K562 (cell line): Measurements from ENCODE around the gene KRTAP15-1. TPM values are rescaled to one million over a fixed set of nuclear protein-coding genes. Genes with fewer than 3 reads are reported as not detected.

Experiments used
- ATAC-seq: fragments of 200-7000 bp; cut with Tn5 transposase; 3 replicates; pipeline ENCODE4 v1.9.1; 2020; ENCODE audit warnings: moderate library complexity
- BruUV-seq: library from RNA; stranded (reverse); fragments of 400-500 nt; replicated peaks from 2 replicates; lab custom pipeline; 2021; lab: Mats Ljungman, UMichigan
- CTCF ChIA-PET: fragments of 300-600 bp; formaldehyde crosslinking; extraction: SDS; loops from one replicate; lab custom pipeline; 2021; ENCODE audit warnings: low intra/inter-chr PET ratio; lab: Yijun Ruan, JAX
- POLR2A ChIA-PET: fragments of 300-600, 350-650 bp; sonication (Branson Sonifier 250); formaldehyde crosslinking; extraction: SDS; loops from one replicate; lab custom pipeline; 2021; ENCODE audit warnings: antibody characterized with exemption, inconsistent platforms; lab: Yijun Ruan, JAX
- DNase-seq, 4 experiments: peaks; one replicate each; pipeline versions ENCODE4 v3.0.0 to v3.0.0-alpha.2; 2011 to 2018; ENCODE audit warnings: low spot score in 3 of 4, mixed read lengths in 3 of 4; ENCODE audit errors: extremely low read depth in 1 of 4
- FAIRE-seq: peaks from 2 replicates; lab custom pipeline; 2011; peaks lifted over from hg19 to GRCh38; lab: Jason Lieb, UNC
- H2AFZ ChIP-seq: 2 replicates; pipeline ENCODE4 v1.6.0; 2011; ENCODE audit warnings: low read depth, low read length, control low read depth, inconsistent platforms
- H3K27ac ChIP-seq: fragments of 200-600 bp; 3 replicates; pipeline ENCODE4 v1.8.0; 2011; ENCODE audit warnings: low read depth, mild to moderate bottlenecking, control low read depth, inconsistent platforms, low read length, moderate library complexity, mixed read lengths; ENCODE audit errors: extremely low read depth
- H3K27me3 ChIP-seq, 2 experiments: fragments of 300-600 bp in 1 of 2; 2 replicates in 1 of 2; 3 replicates in 1 of 2; pipeline versions ENCODE4 v1.6.0 to v1.8.0; 2011; ENCODE audit warnings: inconsistent platforms in 2 of 2, low read length in 2 of 2, mild to moderate bottlenecking in 1 of 2, mixed read lengths in 1 of 2, moderate library complexity in 1 of 2; ENCODE audit not compliant: control insufficient read depth in 2 of 2, insufficient read depth in 2 of 2
- H3K36me3 ChIP-seq: fragments of 300-600 bp; 3 replicates; pipeline ENCODE4 v1.8.0; 2011; ENCODE audit warnings: mild to moderate bottlenecking, low read length, inconsistent platforms; ENCODE audit not compliant: control insufficient read depth, insufficient read depth
- H3K4me1 ChIP-seq, 2 experiments: fragments of 200-600 bp in 1 of 2; replicated peaks in 1 of 2; 2 replicates in 1 of 2; 3 replicates in 1 of 2; pipeline versions ENCODE4 v1.5.1 to v1.8.0; 2011; ENCODE audit warnings: inconsistent platforms in 2 of 2, low read length in 2 of 2, mild to moderate bottlenecking in 1 of 2, mixed read lengths in 1 of 2, moderate library complexity in 1 of 2; ENCODE audit not compliant: control insufficient read depth in 2 of 2, insufficient read depth in 2 of 2
- H3K4me2 ChIP-seq: 2 replicates; pipeline ENCODE4 v1.6.1; 2011; ENCODE audit warnings: low read length, control low read depth, inconsistent platforms, mixed read lengths; ENCODE audit not compliant: insufficient read depth
- H3K4me3 ChIP-seq: fragments of 200-600 bp; sonication (generic), shearing (Covaris generic); 2 replicates; pipeline ENCODE4 v1.5.1; 2016; ENCODE audit warnings: control low read depth, inconsistent platforms
- H3K79me2 ChIP-seq: fragments of 200-600 bp; 3 replicates; pipeline ENCODE4 v1.8.0; 2011; ENCODE audit warnings: low read length, inconsistent platforms; ENCODE audit not compliant: control insufficient read depth, insufficient read depth
- H3K9ac ChIP-seq, 2 experiments: 2 replicates each; pipeline versions ENCODE4 v1.6.0 to v1.6.1; 2011; ENCODE audit warnings: low read depth in 2 of 2, low read length in 2 of 2, control low read depth in 1 of 2, inconsistent platforms in 1 of 2, mild to moderate bottlenecking in 1 of 2, mixed read lengths in 1 of 2; ENCODE audit not compliant: insufficient read depth in 1 of 2
- H3K9me1 ChIP-seq: one replicate; pipeline ENCODE4 v1.6.0; 2011; ENCODE audit warnings: inconsistent platforms, mild to moderate bottlenecking, low read length, moderate library complexity; ENCODE audit not compliant: control insufficient read depth, insufficient read depth
- H3K9me3 ChIP-seq: replicated peaks from 2 replicates; pipeline ENCODE4 v1.5.1; 2011; ENCODE audit warnings: low read depth, low read length, inconsistent platforms; ENCODE audit not compliant: control insufficient read depth, insufficient read depth
- H4K20me1 ChIP-seq: replicated peaks from 2 replicates; pipeline ENCODE4 v1.6.1; 2011; ENCODE audit warnings: low read length, inconsistent platforms, mixed read lengths; ENCODE audit not compliant: control insufficient read depth, insufficient read depth
- EP300 ChIP-seq: IDR thresholded peaks from 2 replicates; pipeline ENCODE4 v1.6.1; 2012; ENCODE audit warnings: low read length, improper control_type of control experiment
- GABPB2 ChIP-seq: fragments of 250-450 bp; sonication (Bioruptor Pico); conservative IDR thresholded peaks from 2 replicates; pipeline ENCODE4 v1.5.1; 2021; ENCODE audit warnings: mild to moderate bottlenecking
- JUN ChIP-seq, 2 experiments: sonication (generic) in 1 of 2; formaldehyde crosslinking in 1 of 2; IDR thresholded peaks; 2 replicates each; pipeline versions ENCODE4 v1.6.1 to v1.8.0; 2012 to 2022; ENCODE audit warnings: borderline replicate concordance in 2 of 2, mild to moderate bottlenecking in 2 of 2, improper control_type of control experiment in 1 of 2, low read depth in 1 of 2, low read length in 1 of 2, missing genetic modification reagents in 1 of 2
- MLX ChIP-seq, 2 experiments: fragments of 450-650 bp in 1 of 2; sonication (generic) in 1 of 2; formaldehyde crosslinking; conservative IDR thresholded peaks; 2 replicates each; pipeline versions ENCODE4 v1.4.0 to v1.8.1; 2020 to 2022; ENCODE audit warnings: mild to moderate bottlenecking in 1 of 2, missing genetic modification reagents in 1 of 2
- MTF1 ChIP-seq: fragments of 250-450 bp; sonication (Bioruptor Pico); IDR thresholded peaks from 2 replicates; pipeline ENCODE4 v1.9.0; 2021; ENCODE audit warnings: moderate library complexity, mild to moderate bottlenecking, inconsistent platforms, borderline replicate concordance
- PRPF4 ChIP-seq: fragments of 200-400 bp; formaldehyde crosslinking; IDR thresholded peaks from one replicate; pipeline ENCODE4 v1.6.1; 2017; ENCODE audit warnings: low read length, low read depth, mild to moderate bottlenecking; ENCODE audit not compliant: insufficient read depth, poor library complexity, severe bottlenecking
- RUNX1 ChIP-seq: sonication (generic); IDR thresholded peaks from 2 replicates; pipeline ENCODE4 v1.6.1; 2016; ENCODE audit warnings: antibody characterized with exemption, low read depth
- TEAD1 ChIP-seq, 2 experiments: fragments of 450-650 bp in 1 of 2; sonication (generic) in 1 of 2; formaldehyde crosslinking; IDR thresholded peaks; 2 replicates each; pipeline versions ENCODE4 v1.4.0 to v1.8.0; 2020 to 2022; ENCODE audit warnings: mild to moderate bottlenecking in 2 of 2, missing genetic modification reagents in 1 of 2
- ZFPM2 ChIP-seq: fragments of 250-450 bp; sonication (Bioruptor Pico); IDR thresholded peaks from 2 replicates; pipeline ENCODE4 v1.5.1; 2022; ENCODE audit warnings: mild to moderate bottlenecking
- ZNF140 ChIP-seq: fragments of 250-450 bp; sonication (Bioruptor Pico); IDR thresholded peaks from 2 replicates; pipeline ENCODE4 v1.8.0; 2021; ENCODE audit warnings: moderate library complexity, mild to moderate bottlenecking, inconsistent platforms
- ZNF57 ChIP-seq: fragments of 450-650 bp; formaldehyde crosslinking; IDR thresholded peaks from 2 replicates; pipeline ENCODE4 v1.4.0; 2020; ENCODE audit warnings: mild to moderate bottlenecking, moderate library complexity
- ZSCAN32 ChIP-seq: fragments of 450-650 bp; formaldehyde crosslinking; IDR thresholded peaks from 2 replicates; pipeline ENCODE4 v1.4.0; 2020; ENCODE audit warnings: mild to moderate bottlenecking, moderate library complexity
- WGBS: fragments of 100-300 bp; shearing (Covaris generic); methylation state at CpG from one replicate; pipeline ENCODE4 v1.1.6; 2016; ENCODE audit warnings: low coverage, mixed read lengths; ENCODE audit not compliant: insufficient coverage; ENCODE audit errors: missing lambda C conversion rate; 5-methylcytosine and 5-hydroxymethylcytosine counted together
- in situ Hi-C: fragments of 300-500 bp; cut with MboI; formaldehyde crosslinking; loops from 4 replicates; pipeline ENCODE4 v1.15.0; 2018; ENCODE audit warnings: inconsistent platforms, mixed read lengths
- intact Hi-C: fragments of 100-400 bp; cut with micrococcal nuclease; formaldehyde crosslinking; loops from 2 replicates; pipeline ENCODE4 v1.14.2; 2022
- polyA plus RNA-seq, 8 experiments: library from polyadenylated mRNA; depleted of rRNA in 4 of 8; stranded (reverse) in 5 of 8; unstranded in 3 of 8; fragments of >200 nt; fragmentation: Nextera tagmentation in 2 of 8; fragmentation: Illumina TruSeq in 1 of 8; extraction: Ambion mirVana in 2 of 8; extraction: Trizol in 1 of 8; gene quantifications; 2 replicates each; pipeline versions ENCODE4 v1.2.1 to v1.2.3, GENCODE V29; 2011 to 2014; ENCODE audit warnings: inconsistent platforms in 1 of 8, missing spikeins in 1 of 8
- total RNA-seq, 7 experiments: library from RNA; depleted of rRNA in 6 of 7; stranded (reverse); fragments of >200 nt in 6 of 7; fragmentation: Illumina TruSeq in 2 of 7; extraction: Trizol in 2 of 7; gene quantifications; 2 replicates each; pipeline versions ENCODE4 v1.2.1 to v1.2.3, GENCODE V29; 2011 to 2021; ENCODE audit warnings: low replicate concordance in 1 of 7
- TF ChIP-seq, protein P1 (sequence below): fragments of 250-450 bp; sonication (Bioruptor Pico); IDR thresholded peaks from 2 replicates; pipeline ENCODE4 v1.5.0; 2021

The KRTAP15-1 gene
- total and polyA plus RNA-seq, 9 of the 15 experiments (the other 6 are each of a cell fraction or from before 2014, with no cell fraction given) = not detected

DNA sequence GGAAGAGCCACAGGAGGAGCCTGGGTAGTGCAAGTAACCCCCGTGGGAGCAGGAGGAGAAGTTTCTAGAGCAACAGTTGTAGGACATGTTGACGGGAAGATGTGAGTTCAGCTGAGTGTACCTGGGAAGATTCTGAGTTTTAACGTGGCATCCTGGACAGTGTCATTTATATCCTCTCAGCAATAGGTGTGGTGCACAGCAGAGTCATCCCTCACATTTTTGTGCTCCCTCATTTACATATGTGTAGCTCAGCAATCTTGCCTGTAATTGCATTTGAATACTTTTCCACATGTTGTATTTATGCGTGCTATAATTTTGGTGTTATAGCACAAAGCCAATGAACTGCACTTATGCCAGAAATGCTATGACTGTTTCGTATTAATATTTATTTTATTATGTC, 14.2 kb upstream of the KRTAP15-1 start, which contains the start of gene KRTAP13-3:
Gene KRTAP13-3, minus strand, starts transcription at position 101 of the 400 bp plus-strand sequence. Its CDS starts 14 bp downstream, at position 87.
- no TSS peak for BruUV-seq
- Histone ChIP-seq H3K4me2 (no peak within 1 kb of the TSS), H3K79me2 (no peaks in the 10 kb centered on the region), H3K9me3 (no peaks in the 10 kb centered on the region), H3K4me1 (no peaks in the 10 kb centered on the region), H3K27me3 (no peaks in the 10 kb centered on the region), H4K20me1 (no peaks in the 10 kb centered on the region), H3K4me3 (no peak within 1 kb of the TSS), H3K9ac (no peak within 1 kb of the TSS), H2AFZ (no peak within 1 kb of the TSS), H3K9me1 (no peaks in the 10 kb centered on the region), H3K27ac (no peak within 1 kb of the TSS), H3K36me3 (no peaks in the 10 kb centered on the region)
- DNase-seq (no peak), ATAC-seq (no peak), FAIRE-seq (no peak)
- ChIA-PET CTCF (no interaction called here), POLR2A (no interaction called here)
- in situ Hi-C loops = no loop called here
- intact Hi-C loops = no loop called here
- TF ChIP-seq ZSCAN32 (CRISPR knock-in tag) (no peak), PRPF4 (no peak), ZNF140 (CRISPR knock-in tag) (no peak), GABPB2 (CRISPR knock-in tag) (no peak)
- TF ChIP-seq, protein P1, sequence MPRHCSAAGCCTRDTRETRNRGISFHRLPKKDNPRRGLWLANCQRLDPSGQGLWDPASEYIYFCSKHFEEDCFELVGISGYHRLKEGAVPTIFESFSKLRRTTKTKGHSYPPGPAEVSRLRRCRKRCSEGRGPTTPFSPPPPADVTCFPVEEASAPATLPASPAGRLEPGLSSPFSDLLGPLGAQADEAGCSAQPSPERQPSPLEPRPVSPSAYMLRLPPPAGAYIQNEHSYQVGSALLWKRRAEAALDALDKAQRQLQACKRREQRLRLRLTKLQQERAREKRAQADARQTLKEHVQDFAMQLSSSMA (CRISPR knock-in tag) = no peak
- 2% methylated on average over 5 of the region's 5 CpGs for WGBS

DNA sequence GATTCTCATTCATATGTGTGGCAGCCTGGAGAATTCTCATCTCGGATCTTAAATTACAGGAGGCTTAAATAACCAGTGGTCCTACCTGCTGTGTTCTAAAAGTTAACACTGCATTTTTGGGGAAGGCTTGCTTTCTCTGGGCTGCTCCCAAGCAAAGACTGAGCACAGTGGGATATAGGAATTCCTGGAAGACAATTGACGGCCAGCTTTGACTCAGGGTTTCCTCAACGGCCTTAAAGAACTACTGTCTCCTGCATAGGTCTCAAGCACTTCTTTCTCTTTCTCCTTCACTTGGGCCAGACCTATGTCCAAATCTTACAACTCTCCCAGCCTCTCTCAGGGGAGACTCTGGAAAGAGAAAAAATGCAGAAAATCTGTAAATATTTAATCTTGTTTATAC, 13.3 kb upstream of the KRTAP15-1 start:
- Histone ChIP-seq H2AFZ (no peak overlapping the region), H3K4me2 (no peak overlapping the region), H3K9ac (no peak overlapping the region), H3K9me3 (no peaks in the 10 kb centered on the region), H3K4me1 (no peaks in the 10 kb centered on the region), H3K27ac (no peak overlapping the region), H3K36me3 (no peaks in the 10 kb centered on the region), H3K9me1 (no peaks in the 10 kb centered on the region), H3K4me3 (no peak overlapping the region), H4K20me1 (no peaks in the 10 kb centered on the region), H3K27me3 (no peaks in the 10 kb centered on the region), H3K79me2 (no peaks in the 10 kb centered on the region)
- POLR2A ChIA-PET = no interaction called here
- in situ Hi-C loops (no loop called here), intact Hi-C loops (no loop called here)
- 0% methylated on average over 3 of the region's 3 CpGs for WGBS
- DNase-seq (no peak), ATAC-seq (no peak), FAIRE-seq (no peak)
- BruUV-seq = no TSS peak
- CTCF ChIA-PET = no interaction called here
- no peak for TF ChIP-seq TEAD1 (CRISPR knock-in tag; IDR thresholded peaks at IDR 0.05)
- TF ChIP-seq EP300 = no peak
- TF ChIP-seq ZFPM2 = no peak
- TF ChIP-seq ZNF57 (CRISPR knock-in tag) = no peak
- TF ChIP-seq ZNF140 (CRISPR knock-in tag) = no peak
- no peak for TF ChIP-seq RUNX1
- no peak for TF ChIP-seq JUN (IDR thresholded peaks at IDR 0.05; ENCODE audit: borderline replicate concordance, low read depth, low read length)
- no peak for TF ChIP-seq JUN (CRISPR knock-in tag; IDR thresholded peaks at IDR 0.05; ENCODE audit: borderline replicate concordance)
- TF ChIP-seq MLX (CRISPR knock-in tag; conservative IDR thresholded peaks at IDR 0.05) = no peak
- no peak for TF ChIP-seq MTF1 (CRISPR knock-in tag)
